Caco-2 (cell line): ENCODE measurements around the gene KLHL29. TPM values are rescaled to one million over a fixed set of nuclear protein-coding genes. Genes with fewer than 3 reads are reported as not detected.

ENCODE experiments used
- BruUV-seq: library from RNA; stranded (reverse); fragments of 400-500 nt; replicated peaks from 2 replicates; lab custom pipeline; 2021; lab: Mats Ljungman, UMichigan
- CTCF ChIA-PET: fragments of 300-600 bp; sonication (Branson Sonifier 250); formaldehyde crosslinking; loops from one replicate; lab custom pipeline; 2022; ENCODE audit warnings: antibody characterized with exemption; lab: Charles Lee
- POLR2A ChIA-PET: fragments of 300-600 bp; sonication (Branson Sonifier 250); formaldehyde crosslinking; loops from one replicate; lab custom pipeline; 2022; ENCODE audit warnings: antibody characterized with exemption; lab: Charles Lee
- DNase-seq, 2 experiments: peaks; one replicate each; pipeline versions ENCODE4 v3.0.0 to v3.0.0-alpha.2; 2020 to 2022
- H3K27me3 ChIP-seq: replicated peaks from 2 replicates; pipeline ENCODE4 v1.6.0; 2011; ENCODE audit warnings: low read length; ENCODE audit not compliant: control insufficient read depth, insufficient read depth
- H3K36me3 ChIP-seq: 2 replicates; pipeline ENCODE4 v1.5.1; 2011; ENCODE audit warnings: low read length; ENCODE audit not compliant: control insufficient read depth, insufficient read depth
- H3K4me1 ChIP-seq: fragments of 250-450 bp; sonication (Bioruptor Pico); 2 replicates; pipeline ENCODE4 v1.5.1; 2020; ENCODE audit warnings: mild to moderate bottlenecking
- H3K4me3 ChIP-seq: 2 replicates; pipeline ENCODE4 v1.5.1; 2011; ENCODE audit warnings: low read depth, mild to moderate bottlenecking, control low read depth, low read length
- H3K9me3 ChIP-seq: fragments of 250-450 bp; sonication (Bioruptor Pico); 2 replicates; pipeline ENCODE4 v1.5.1; 2020; ENCODE audit warnings: mild to moderate bottlenecking, moderate library complexity
- H3K27ac Mint-ChIP-seq: one replicate; pipeline ENCODE4 v1.8.0; 2022; ENCODE audit warnings: mixed read lengths; ENCODE audit not compliant: unreplicated experiment
- H3K27me3 Mint-ChIP-seq: one replicate; pipeline ENCODE4 v1.8.0; 2022; ENCODE audit warnings: mixed read lengths; ENCODE audit not compliant: insufficient read depth, unreplicated experiment
- H3K36me3 Mint-ChIP-seq: one replicate; pipeline ENCODE4 v1.8.0; 2022; ENCODE audit warnings: mild to moderate bottlenecking, mixed read lengths; ENCODE audit not compliant: insufficient read depth, unreplicated experiment
- H3K4me1 Mint-ChIP-seq: one replicate; pipeline ENCODE4 v1.8.0; 2022; ENCODE audit warnings: low read depth, mixed read lengths; ENCODE audit not compliant: unreplicated experiment
- H3K4me3 Mint-ChIP-seq: one replicate; pipeline ENCODE4 v1.8.0; 2022; ENCODE audit warnings: mild to moderate bottlenecking, moderate library complexity, mixed read lengths; ENCODE audit not compliant: unreplicated experiment
- H3K9me3 Mint-ChIP-seq: one replicate; pipeline ENCODE4 v1.8.0; 2022; ENCODE audit warnings: mixed read lengths; ENCODE audit not compliant: unreplicated experiment
- intact Hi-C: fragments of 100-400 bp; cut with micrococcal nuclease; formaldehyde crosslinking; loops from one replicate; pipeline ENCODE4 v1.10.0; 2022; ENCODE audit not compliant: unreplicated experiment
- total RNA-seq: library from RNA; stranded (reverse); gene quantifications from 2 replicates; pipeline ENCODE4 v1.2.3, GENCODE V29; 2022
- TF ChIP-seq, protein P1 (sequence below), 2 experiments: fragments of 200-600 bp in 1 of 2; IDR thresholded peaks; 1 replicate in 1 of 2; 2 replicates in 1 of 2; pipeline versions ENCODE4 v1.5.1 to v1.8.0; 2011 to 2022; ENCODE audit warnings: antibody characterized with exemption in 1 of 2, control low read depth in 1 of 2, inconsistent platforms in 1 of 2, low read depth in 1 of 2, low read length in 1 of 2, mild to moderate bottlenecking in 1 of 2, moderate library complexity in 1 of 2; ENCODE audit not compliant: insufficient read depth in 1 of 2, severe bottlenecking in 1 of 2, unreplicated experiment in 1 of 2

KLHL29 gene
- total RNA-seq, 1 experiment from 2014 or later = 0.61 TPM

DNA sequence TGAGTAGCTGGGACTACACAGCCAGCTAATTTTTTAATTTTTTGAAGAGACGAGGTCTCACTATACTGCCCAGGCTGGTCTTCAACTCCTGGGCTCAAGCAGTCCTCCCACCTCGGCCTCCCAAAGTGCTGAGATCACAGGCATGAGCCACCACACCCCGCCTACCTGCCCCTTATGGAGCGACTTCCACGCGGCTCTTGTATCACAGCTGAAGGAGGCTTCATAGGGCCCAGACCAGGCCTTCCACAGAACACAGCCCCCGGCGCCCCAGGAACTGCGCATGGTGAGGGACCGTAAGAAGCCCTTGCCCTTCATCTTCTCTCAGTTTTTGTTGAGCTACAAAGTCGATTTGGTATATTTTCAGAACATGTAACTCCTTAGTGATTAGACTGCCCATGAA lies 220.3 kb downstream of the KLHL29 start:
- TF ChIP-seq, protein P1, sequence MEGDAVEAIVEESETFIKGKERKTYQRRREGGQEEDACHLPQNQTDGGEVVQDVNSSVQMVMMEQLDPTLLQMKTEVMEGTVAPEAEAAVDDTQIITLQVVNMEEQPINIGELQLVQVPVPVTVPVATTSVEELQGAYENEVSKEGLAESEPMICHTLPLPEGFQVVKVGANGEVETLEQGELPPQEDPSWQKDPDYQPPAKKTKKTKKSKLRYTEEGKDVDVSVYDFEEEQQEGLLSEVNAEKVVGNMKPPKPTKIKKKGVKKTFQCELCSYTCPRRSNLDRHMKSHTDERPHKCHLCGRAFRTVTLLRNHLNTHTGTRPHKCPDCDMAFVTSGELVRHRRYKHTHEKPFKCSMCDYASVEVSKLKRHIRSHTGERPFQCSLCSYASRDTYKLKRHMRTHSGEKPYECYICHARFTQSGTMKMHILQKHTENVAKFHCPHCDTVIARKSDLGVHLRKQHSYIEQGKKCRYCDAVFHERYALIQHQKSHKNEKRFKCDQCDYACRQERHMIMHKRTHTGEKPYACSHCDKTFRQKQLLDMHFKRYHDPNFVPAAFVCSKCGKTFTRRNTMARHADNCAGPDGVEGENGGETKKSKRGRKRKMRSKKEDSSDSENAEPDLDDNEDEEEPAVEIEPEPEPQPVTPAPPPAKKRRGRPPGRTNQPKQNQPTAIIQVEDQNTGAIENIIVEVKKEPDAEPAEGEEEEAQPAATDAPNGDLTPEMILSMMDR (IDR thresholded peaks at IDR 0.05; ENCODE audit: insufficient read depth in 1 of 2, low read depth in 1 of 2, low read length in 1 of 2, severe bottlenecking in 1 of 2, unreplicated experiment in 1 of 2) = no peak
- H3K4me3 ChIP-seq = no peak overlapping the region
- peaks cover 8% of the 10 kb centered on the region for H3K27me3 Mint-ChIP-seq
- intact Hi-C loops = no loop called here
- H3K4me3 Mint-ChIP-seq = no peak overlapping the region
- BruUV-seq = no TSS peak
- no peak overlapping the region for H3K27ac Mint-ChIP-seq
- no peaks in the 10 kb centered on the region for H3K36me3 ChIP-seq
- H3K36me3 Mint-ChIP-seq = no peaks in the 10 kb centered on the region
- H3K4me1 ChIP-seq = no peaks in the 10 kb centered on the region
- POLR2A ChIA-PET = no interaction called here
- no peaks in the 10 kb centered on the region for H3K27me3 ChIP-seq
- H3K4me1 Mint-ChIP-seq = no peaks in the 10 kb centered on the region
- no peaks in the 10 kb centered on the region for H3K9me3 ChIP-seq
- CTCF ChIA-PET = no interaction called here
- H3K9me3 Mint-ChIP-seq = peaks cover 10% of the 10 kb centered on the region
- no peak for DNase-seq

DNA sequence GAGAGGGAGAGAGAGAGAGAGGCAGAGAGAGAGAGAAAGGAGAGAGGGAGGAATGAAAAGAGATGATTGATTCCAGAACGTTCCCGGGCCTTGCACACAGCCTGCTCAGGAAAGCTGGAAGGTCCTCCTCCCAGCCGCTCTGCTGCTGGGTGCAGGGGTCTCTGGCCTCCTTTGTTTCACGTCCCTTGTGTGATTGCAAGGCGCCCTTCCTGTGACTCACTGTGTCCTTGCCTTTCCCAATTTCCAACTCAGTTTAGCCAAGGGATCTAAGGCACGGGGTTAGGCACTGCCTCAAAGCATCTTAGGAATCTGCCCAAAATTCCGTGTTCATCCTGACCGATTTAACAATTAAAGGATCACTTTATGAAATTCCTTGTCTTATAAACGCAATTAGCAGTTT lies 221.2 kb downstream of the KLHL29 start:
- H3K27ac Mint-ChIP-seq = no peak overlapping the region
- ChIA-PET CTCF (no interaction called here), POLR2A (no interaction called here)
- no peak overlapping the region for H3K4me3 ChIP-seq
- no peaks in the 10 kb centered on the region for H3K9me3 ChIP-seq
- H3K36me3 Mint-ChIP-seq = no peaks in the 10 kb centered on the region
- peaks cover 10% of the 10 kb centered on the region for H3K9me3 Mint-ChIP-seq
- no peaks in the 10 kb centered on the region for H3K27me3 ChIP-seq
- no peak overlapping the region for H3K4me3 Mint-ChIP-seq
- intact Hi-C loops = no loop called here
- TF ChIP-seq, protein P1 (IDR thresholded peaks at IDR 0.05; ENCODE audit: insufficient read depth in 1 of 2, low read depth in 1 of 2, low read length in 1 of 2, severe bottlenecking in 1 of 2, unreplicated experiment in 1 of 2) = no peak
- peaks cover 8% of the 10 kb centered on the region for H3K27me3 Mint-ChIP-seq
- no peaks in the 10 kb centered on the region for H3K4me1 ChIP-seq
- H3K36me3 ChIP-seq = no peaks in the 10 kb centered on the region
- no TSS peak for BruUV-seq
- no peaks in the 10 kb centered on the region for H3K4me1 Mint-ChIP-seq
- DNase-seq = no peak

- no peaks in the 10 kb centered on the region for H3K36me3 ChIP-seq
- TF ChIP-seq, protein P1 (IDR thresholded peaks at IDR 0.05; ENCODE audit: insufficient read depth in 1 of 2, low read depth in 1 of 2, low read length in 1 of 2, severe bottlenecking in 1 of 2, unreplicated experiment in 1 of 2) = no peak
- H3K27ac Mint-ChIP-seq = no peak overlapping the region
- no peaks in the 10 kb centered on the region for H3K36me3 Mint-ChIP-seq
- DNase-seq = no peak
- H3K4me1 Mint-ChIP-seq = no peaks in the 10 kb centered on the region
- H3K27me3 ChIP-seq = no peaks in the 10 kb centered on the region
- H3K4me3 Mint-ChIP-seq = no peak overlapping the region
- CTCF ChIA-PET = no interaction called here
- H3K9me3 ChIP-seq = 0 out of 2 replicates have a peak, but pooled peaks cover under 1% of the 10 kb centered on the region
- H3K9me3 Mint-ChIP-seq = peaks cover 18% of the 10 kb centered on the region
- no TSS peak for BruUV-seq
- POLR2A ChIA-PET = no interaction called here
- no peaks in the 10 kb centered on the region for H3K4me1 ChIP-seq
- H3K4me3 ChIP-seq = no peak overlapping the region
- peaks cover 12% of the 10 kb centered on the region for H3K27me3 Mint-ChIP-seq
- intact Hi-C loops = no loop called here
These were observed 222.0 kb downstream of the KLHL29 start for GRCh38 chr2:23606968-23607367.
